Transverse colon (tissue), 3 donors: ENCODE data around the gene CRB1.
"Not testable (repeated sequence)": the region's sequence is repeated elsewhere in the genome, so short reads cannot be mapped to it uniquely, and the experiment has no call there.

Source experiments
- POLR2A ChIP-seq: fragments of 450-650 bp; IDR thresholded peaks from one replicate; pipeline ENCODE4 v1.6.1; 2016; ENCODE audit warnings: antibody characterized with exemption, mild to moderate bottlenecking, moderate library complexity
- TF ChIP-seq, protein P1 (sequence below), 5 experiments: fragments of 200-600 bp in 3 of 5; fragments of 450-650 bp in 2 of 5; sonication (generic) in 3 of 5; IDR thresholded peaks; 1 replicate in 2 of 5; 2 replicates in 3 of 5; pipeline ENCODE4 v1.5.1; 2016 to 2017; ENCODE audit warnings: antibody characterized with exemption in 5 of 5, inconsistent platforms in 3 of 5, mild to moderate bottlenecking in 2 of 5, moderate library complexity in 1 of 5

DNA sequence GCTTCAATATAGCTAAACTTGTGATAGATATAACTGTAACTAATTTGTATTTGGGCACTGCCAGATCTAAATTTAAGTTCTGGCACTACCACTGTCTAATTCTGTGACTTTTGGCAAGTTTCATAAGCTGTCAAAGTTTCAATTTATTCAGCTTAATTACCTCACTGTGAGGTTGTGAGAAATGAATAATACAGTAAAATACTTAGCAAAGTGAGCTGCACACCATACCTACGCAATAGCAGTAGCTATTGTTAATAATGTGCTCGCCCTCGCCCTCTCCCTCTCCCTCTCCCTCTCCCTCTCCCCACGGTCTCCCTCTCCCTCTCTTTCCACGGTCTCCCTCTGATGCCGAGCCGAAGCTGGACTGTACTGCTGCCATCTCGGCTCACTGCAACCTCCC is 136.7 kb downstream of the CRB1 start:
- TF ChIP-seq, protein P1, sequence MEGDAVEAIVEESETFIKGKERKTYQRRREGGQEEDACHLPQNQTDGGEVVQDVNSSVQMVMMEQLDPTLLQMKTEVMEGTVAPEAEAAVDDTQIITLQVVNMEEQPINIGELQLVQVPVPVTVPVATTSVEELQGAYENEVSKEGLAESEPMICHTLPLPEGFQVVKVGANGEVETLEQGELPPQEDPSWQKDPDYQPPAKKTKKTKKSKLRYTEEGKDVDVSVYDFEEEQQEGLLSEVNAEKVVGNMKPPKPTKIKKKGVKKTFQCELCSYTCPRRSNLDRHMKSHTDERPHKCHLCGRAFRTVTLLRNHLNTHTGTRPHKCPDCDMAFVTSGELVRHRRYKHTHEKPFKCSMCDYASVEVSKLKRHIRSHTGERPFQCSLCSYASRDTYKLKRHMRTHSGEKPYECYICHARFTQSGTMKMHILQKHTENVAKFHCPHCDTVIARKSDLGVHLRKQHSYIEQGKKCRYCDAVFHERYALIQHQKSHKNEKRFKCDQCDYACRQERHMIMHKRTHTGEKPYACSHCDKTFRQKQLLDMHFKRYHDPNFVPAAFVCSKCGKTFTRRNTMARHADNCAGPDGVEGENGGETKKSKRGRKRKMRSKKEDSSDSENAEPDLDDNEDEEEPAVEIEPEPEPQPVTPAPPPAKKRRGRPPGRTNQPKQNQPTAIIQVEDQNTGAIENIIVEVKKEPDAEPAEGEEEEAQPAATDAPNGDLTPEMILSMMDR (IDR thresholded peaks at IDR 0.05): not testable (repeated sequence)
- not testable (repeated sequence) for TF ChIP-seq POLR2A
